Panc1 (cell line): ENCODE data around the gene SGPP2. TPM values are rescaled to one million over a fixed set of nuclear protein-coding genes. Genes with fewer than 3 reads are reported as not detected.

Source experiments
- ATAC-seq: fragments of 200-7000 bp; cut with Tn5 transposase; 2 replicates; pipeline ENCODE4 v1.9.1; 2020; ENCODE audit warnings: mild to moderate bottlenecking, moderate library complexity
- BruUV-seq: library from RNA; stranded (reverse); fragments of 400-500 nt; replicated peaks from 2 replicates; lab custom pipeline; 2021; lab: Mats Ljungman, UMichigan
- CTCF ChIA-PET: fragments of 300-600 bp; sonication (Branson Sonifier 250); formaldehyde crosslinking; loops from one replicate; lab custom pipeline; 2022; ENCODE audit warnings: antibody characterized with exemption; lab: Charles Lee
- POLR2A ChIA-PET: fragments of 300-600 bp; sonication (Branson Sonifier 250); formaldehyde crosslinking; loops from one replicate; lab custom pipeline; 2022; ENCODE audit warnings: antibody characterized with exemption; lab: Charles Lee
- DNase-seq: peaks from one replicate; pipeline ENCODE4 v3.0.0-alpha.2; 2010; ENCODE audit warnings: low read depth, low spot score
- H3K27ac ChIP-seq: 2 replicates; pipeline ENCODE4 v1.5.1; 2011; ENCODE audit warnings: mild to moderate bottlenecking, low read length, inconsistent platforms
- H3K27me3 ChIP-seq: fragments of 200-500 bp; sonication (Bioruptor generic); 2 replicates; pipeline ENCODE4 v1.6.0; 2014; ENCODE audit warnings: low read length, inconsistent platforms; ENCODE audit not compliant: control insufficient read depth, insufficient read depth
- H3K36me3 ChIP-seq: fragments of 200-500 bp; sonication (Bioruptor generic); 2 replicates; pipeline ENCODE4 v1.5.1; 2014; ENCODE audit warnings: inconsistent platforms, mild to moderate bottlenecking, low read length, moderate library complexity; ENCODE audit not compliant: control insufficient read depth, insufficient read depth
- H3K4me1 ChIP-seq: 2 replicates; pipeline ENCODE4 v1.5.1; 2011; ENCODE audit warnings: inconsistent platforms, mild to moderate bottlenecking, low read length, moderate library complexity; ENCODE audit not compliant: control insufficient read depth, insufficient read depth
- H3K4me3 ChIP-seq, 2 experiments: 2 replicates each; pipeline ENCODE4 v1.5.1; 2011 to 2012; ENCODE audit warnings: low read depth in 2 of 2, low read length in 2 of 2, mild to moderate bottlenecking in 2 of 2, inconsistent platforms in 1 of 2, moderate library complexity in 1 of 2
- H3K9me3 ChIP-seq: fragments of 200-500 bp; sonication (Bioruptor generic); 2 replicates; pipeline ENCODE4 v1.5.1; 2014; ENCODE audit warnings: low read depth, mild to moderate bottlenecking, inconsistent platforms, low read length, moderate library complexity; ENCODE audit not compliant: control insufficient read depth, insufficient read depth
- CTCF ChIP-seq: fragments of 450-650 bp; IDR thresholded peaks from 2 replicates; pipeline ENCODE4 v1.5.1; 2017; ENCODE audit warnings: mild to moderate bottlenecking
- POLR2AphosphoS5 ChIP-seq: IDR thresholded peaks from 2 replicates; pipeline ENCODE4 v1.6.1; 2012; ENCODE audit warnings: mild to moderate bottlenecking, low read depth, low read length, moderate library complexity
- SIN3A ChIP-seq: IDR thresholded peaks from 2 replicates; pipeline ENCODE4 v1.6.1; 2012; ENCODE audit warnings: low read depth, mild to moderate bottlenecking, low read length, moderate library complexity, borderline replicate concordance; ENCODE audit not compliant: insufficient read depth
- TCF7L2 ChIP-seq: IDR thresholded peaks from 2 replicates; pipeline ENCODE4 v1.6.1; 2011; ENCODE audit warnings: mild to moderate bottlenecking, low read depth, low read length, inconsistent platforms
- in situ Hi-C: cut with HindIII; loops from 2 replicates; pipeline ENCODE4 v1.10.0; 2016; ENCODE audit warnings: low sequenced_read_pairs, low pct_unique_long_range_greater_than_20kb
- intact Hi-C: fragments of 100-400 bp; cut with micrococcal nuclease; formaldehyde crosslinking; loops from one replicate; pipeline ENCODE4 v1.10.0; 2022; ENCODE audit not compliant: unreplicated experiment
- total RNA-seq: library from RNA; stranded (reverse); gene quantifications from one replicate; pipeline ENCODE4 v1.2.1, GENCODE V29; 2021; ENCODE audit not compliant: unreplicated experiment
- TF ChIP-seq, protein P1 (sequence below), 2 experiments: IDR thresholded peaks; 2 replicates each; pipeline ENCODE4 v1.6.1; 2011 to 2012; ENCODE audit warnings: low read depth in 2 of 2, control low read depth in 1 of 2, low read length in 1 of 2, mild to moderate bottlenecking in 1 of 2, moderate library complexity in 1 of 2; ENCODE audit not compliant: insufficient read depth in 1 of 2

SGPP2 gene
- total RNA-seq, 1 experiment from 2014 or later = 0.05 TPM

GRCh38 chr2:222563936-222564335, 139.6 kb downstream of the SGPP2 start:
- 0 out of 2 replicates have a peak, but pooled peaks cover 3% of the 10 kb centered on the region for H3K36me3 ChIP-seq
- DNase-seq (no peak), ATAC-seq (no peak)
- H3K27me3 ChIP-seq = no peaks in the 10 kb centered on the region
- intact Hi-C loops (loop anchor here (2.0 to 5.0 kb wide), 2 partner anchors 245 to 507 kb away; no protein-coding TSS in a partner anchor), in situ Hi-C loops (no loop called here)
- ChIA-PET POLR2A (no interaction called here), CTCF (no interaction called here)
- no peaks in the 10 kb centered on the region for H3K9me3 ChIP-seq
- H3K4me3 ChIP-seq = no peak overlapping the region
- BruUV-seq = no TSS peak
- no peaks in the 10 kb centered on the region for H3K4me1 ChIP-seq
- no peak overlapping the region for H3K27ac ChIP-seq
- TF ChIP-seq, protein P1, sequence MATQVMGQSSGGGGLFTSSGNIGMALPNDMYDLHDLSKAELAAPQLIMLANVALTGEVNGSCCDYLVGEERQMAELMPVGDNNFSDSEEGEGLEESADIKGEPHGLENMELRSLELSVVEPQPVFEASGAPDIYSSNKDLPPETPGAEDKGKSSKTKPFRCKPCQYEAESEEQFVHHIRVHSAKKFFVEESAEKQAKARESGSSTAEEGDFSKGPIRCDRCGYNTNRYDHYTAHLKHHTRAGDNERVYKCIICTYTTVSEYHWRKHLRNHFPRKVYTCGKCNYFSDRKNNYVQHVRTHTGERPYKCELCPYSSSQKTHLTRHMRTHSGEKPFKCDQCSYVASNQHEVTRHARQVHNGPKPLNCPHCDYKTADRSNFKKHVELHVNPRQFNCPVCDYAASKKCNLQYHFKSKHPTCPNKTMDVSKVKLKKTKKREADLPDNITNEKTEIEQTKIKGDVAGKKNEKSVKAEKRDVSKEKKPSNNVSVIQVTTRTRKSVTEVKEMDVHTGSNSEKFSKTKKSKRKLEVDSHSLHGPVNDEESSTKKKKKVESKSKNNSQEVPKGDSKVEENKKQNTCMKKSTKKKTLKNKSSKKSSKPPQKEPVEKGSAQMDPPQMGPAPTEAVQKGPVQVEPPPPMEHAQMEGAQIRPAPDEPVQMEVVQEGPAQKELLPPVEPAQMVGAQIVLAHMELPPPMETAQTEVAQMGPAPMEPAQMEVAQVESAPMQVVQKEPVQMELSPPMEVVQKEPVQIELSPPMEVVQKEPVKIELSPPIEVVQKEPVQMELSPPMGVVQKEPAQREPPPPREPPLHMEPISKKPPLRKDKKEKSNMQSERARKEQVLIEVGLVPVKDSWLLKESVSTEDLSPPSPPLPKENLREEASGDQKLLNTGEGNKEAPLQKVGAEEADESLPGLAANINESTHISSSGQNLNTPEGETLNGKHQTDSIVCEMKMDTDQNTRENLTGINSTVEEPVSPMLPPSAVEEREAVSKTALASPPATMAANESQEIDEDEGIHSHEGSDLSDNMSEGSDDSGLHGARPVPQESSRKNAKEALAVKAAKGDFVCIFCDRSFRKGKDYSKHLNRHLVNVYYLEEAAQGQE (IDR thresholded peaks at IDR 0.05; ENCODE audit: insufficient read depth in 1 of 2, low read depth in 2 of 2, low read length in 1 of 2) = no peak
- no peak for TF ChIP-seq POLR2AphosphoS5
- TF ChIP-seq TCF7L2 = no peak
- no peak for TF ChIP-seq CTCF
- no peak for TF ChIP-seq SIN3A

DNA sequence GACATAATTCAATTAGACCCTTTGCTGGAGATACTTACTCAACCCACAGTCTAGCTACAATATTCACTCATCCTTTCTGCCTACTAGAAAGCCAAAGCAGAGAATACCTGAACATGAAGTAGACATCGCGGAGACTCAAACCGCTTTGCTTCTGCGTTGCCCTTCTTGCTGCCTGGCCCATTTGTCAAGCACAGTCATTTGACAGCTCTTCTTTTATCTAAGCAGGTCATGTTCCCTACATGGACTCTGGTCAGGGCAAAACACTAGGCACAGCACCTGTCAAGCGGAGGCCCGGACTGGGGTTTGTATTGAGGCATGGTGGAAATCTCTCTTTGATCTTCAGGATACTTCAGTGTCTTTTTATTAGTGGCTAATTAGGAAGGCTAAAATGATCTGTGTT, 141.9 kb downstream of the SGPP2 start:
- POLR2A ChIA-PET = no interaction called here
- ATAC-seq = no peak
- Histone ChIP-seq H3K4me1 (no peaks in the 10 kb centered on the region), H3K27ac (no peak overlapping the region), H3K36me3 (peaks cover 5% of the 10 kb centered on the region), H3K9me3 (no peaks in the 10 kb centered on the region), H3K4me3 (no peak overlapping the region), H3K27me3 (no peaks in the 10 kb centered on the region)
- BruUV-seq = no TSS peak
- no peak for DNase-seq
- no peak for TF ChIP-seq POLR2AphosphoS5
- no peak for TF ChIP-seq CTCF
- TF ChIP-seq SIN3A = no peak
- no peak for TF ChIP-seq TCF7L2
- TF ChIP-seq, protein P1 (IDR thresholded peaks at IDR 0.05; ENCODE audit: insufficient read depth in 1 of 2, low read depth in 2 of 2, low read length in 1 of 2) = no peak
- in situ Hi-C loops = no loop called here
- intact Hi-C loops = no loop called here
- CTCF ChIA-PET = no interaction called here
